Measurements from ENCODE around the gene PIK3R4.

The PIK3R4 gene

GRCh38 chr3:130739848-130740247 lies 6.8 kb downstream of the PIK3R4 start:
- no peak for DNase-seq

GRCh38 chr3:130738241-130738640 lies 8.4 kb downstream of the PIK3R4 start:
- no peak for DNase-seq

- DNase-seq: no peak
These were observed 9.0 kb downstream of the PIK3R4 start for GRCh38 chr3:130737622-130738021.

GRCh38 chr3:130733236-130733875 lies 13.3 kb downstream of the PIK3R4 start:
- no peak for DNase-seq

- DNase-seq: no peak
These were observed 14.1 kb downstream of the PIK3R4 start for GRCh38 chr3:130732501-130732900.

GRCh38 chr3:130731817-130732216 lies 14.8 kb downstream of the PIK3R4 start:
- no peak for DNase-seq

GRCh38 chr3:130729154-130729553 lies 17.5 kb downstream of the PIK3R4 start:
- no peak for DNase-seq

GRCh38 chr3:130728037-130728436 lies 18.6 kb downstream of the PIK3R4 start:
- DNase-seq: no peak

- no peak for DNase-seq
These were observed 20.9 kb downstream of the PIK3R4 start for GRCh38 chr3:130725746-130726145.

GRCh38 chr3:130715616-130716015 lies 31.0 kb downstream of the PIK3R4 start:
- no peak for DNase-seq

GRCh38 chr3:130712718-130713423 lies 33.8 kb downstream of the PIK3R4 start:
- DNase-seq: no peak

- no peak for DNase-seq
These were observed 34.9 kb downstream of the PIK3R4 start for GRCh38 chr3:130711565-130712324.

GRCh38 chr3:130709671-130710070 lies 37.0 kb downstream of the PIK3R4 start:
- no peak for DNase-seq

GRCh38 chr3:130707902-130708601 lies 38.6 kb downstream of the PIK3R4 start:
- DNase-seq: no peak

- no peak for DNase-seq
These were observed 41.1 kb downstream of the PIK3R4 start for GRCh38 chr3:130705501-130705900.

GRCh38 chr3:130702985-130703384 lies 43.6 kb downstream of the PIK3R4 start:
- DNase-seq: no peak

- no peak for DNase-seq
These were observed 46.1 kb downstream of the PIK3R4 start for GRCh38 chr3:130700541-130700940.

- peak; percentile 9 for DNase-seq
These were observed 46.9 kb downstream of the PIK3R4 start for GRCh38 chr3:130699765-130700164.

- no peak for DNase-seq
These were observed 53.3 kb downstream of the PIK3R4 start for GRCh38 chr3:130693314-130693713.

- no peak for DNase-seq
These were observed 54.2 kb downstream of the PIK3R4 start for GRCh38 chr3:130692455-130692854.

- no peak for DNase-seq
These were observed 57.7 kb downstream of the PIK3R4 start for GRCh38 chr3:130688697-130689470.

GRCh38 chr3:130688015-130688688 lies 58.5 kb downstream of the PIK3R4 start:
- DNase-seq: no peak

All from eye (tissue), 1 donor.